Measurements from ENCODE around the gene CUL7.

- no peak for TF ChIP-seq CTCF (IDR thresholded peaks at IDR 0.05)
- no peak for TF ChIP-seq POLR2A (IDR thresholded peaks at IDR 0.05)
Measured at GRCh38 chr6:43020052-43020705, 33.5 kb downstream of the CUL7 start.

Data from body of pancreas (tissue), 4 donors.